Activated T-cell treated with anti-CD3 and anti-CD28 coated beads, Interleukin-2, amount 50 U/mL, for 72 hours (primary cell): ENCODE measurements around the gene CTDSPL. TPM values are rescaled to one million over a fixed set of nuclear protein-coding genes. Genes with fewer than 3 reads are reported as not detected.

Source experiments
- ATAC-seq, 2 donors: fragments of 150-1000 bp; cut with Tn5 transposase; replicated peaks in 1 of 2; 2 replicates each; pipeline ENCODE4 v1.10.0; 2021; ENCODE audit warnings: moderate library complexity in 2 of 2, mild to moderate bottlenecking in 1 of 2
- DNase-seq, 2 donors: peaks; one replicate each; pipeline ENCODE4 v3.0.0; 2021 to 2022; ENCODE audit warnings: mixed read lengths in 1 of 2
- H3K27ac Mint-ChIP-seq: one replicate; pipeline ENCODE4 v1.8.0; 2022; ENCODE audit warnings: mild to moderate bottlenecking, moderate library complexity, mixed read lengths
- H3K27me3 Mint-ChIP-seq: one replicate; pipeline ENCODE4 v1.8.0; 2022; ENCODE audit warnings: low read depth, mixed read lengths
- H3K36me3 Mint-ChIP-seq, 2 donors: one replicate each; pipeline ENCODE4 v1.8.0; 2022; ENCODE audit warnings: mixed read lengths in 2 of 2, mild to moderate bottlenecking in 1 of 2; ENCODE audit not compliant: insufficient read depth in 2 of 2
- H3K4me1 Mint-ChIP-seq: one replicate; pipeline ENCODE4 v1.8.0; 2022; ENCODE audit warnings: low read depth, mixed read lengths
- H3K4me3 Mint-ChIP-seq, 2 donors: one replicate each; pipeline ENCODE4 v1.8.0; 2022; ENCODE audit warnings: mild to moderate bottlenecking in 2 of 2, mixed read lengths in 2 of 2, moderate library complexity in 2 of 2
- H3K9me3 Mint-ChIP-seq, 2 donors: one replicate each; pipeline ENCODE4 v1.8.0; 2022; ENCODE audit warnings: mixed read lengths in 2 of 2
- total RNA-seq, 2 donors: library from RNA; stranded (reverse); gene quantifications; one replicate each; pipeline ENCODE4 v1.2.3, GENCODE V29; 2022

Gene CTDSPL
- total RNA-seq, 2 donors from 2014 or later = 6.3 to 7.0 TPM

DNA sequence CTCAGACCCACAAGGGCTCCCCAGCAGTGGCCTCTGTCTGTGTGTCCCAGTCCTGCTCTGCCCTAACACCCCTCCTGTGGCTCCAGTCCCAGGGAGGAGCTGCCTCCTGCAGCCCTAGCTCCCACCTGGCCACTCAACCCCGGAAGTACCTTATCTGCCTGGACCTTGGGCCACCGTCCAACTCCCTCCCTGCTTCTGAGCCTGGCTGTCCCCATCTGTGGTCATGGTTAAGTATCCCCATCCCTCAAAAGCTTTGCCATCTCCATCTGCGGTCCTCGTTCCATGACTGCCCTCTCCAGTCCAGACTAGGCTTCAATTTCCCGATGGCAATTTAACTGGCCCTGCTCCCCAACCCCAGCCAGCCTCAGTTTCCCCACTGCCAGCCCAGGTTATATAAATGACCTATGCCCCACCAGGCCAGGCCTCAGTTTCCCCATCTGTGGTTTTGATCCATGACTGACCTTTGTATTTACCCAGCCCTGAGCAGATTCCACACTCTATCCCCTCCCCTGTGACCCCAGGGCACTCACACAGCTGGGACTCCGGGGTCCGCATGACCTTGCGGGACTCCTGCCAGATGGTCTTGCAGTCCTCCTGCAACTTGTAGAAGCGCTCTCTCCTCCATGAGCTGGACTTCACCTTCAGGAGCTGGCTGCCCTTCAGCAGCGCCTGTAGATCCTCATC is 158.1 kb downstream of the CTDSPL start:
- no peak overlapping the region for H3K4me3 Mint-ChIP-seq
- ATAC-seq (no peak), DNase-seq (no peak)
- H3K36me3 Mint-ChIP-seq = peaks cover 7 to 8% of the 10 kb centered on the region in 2 donors
- H3K9me3 Mint-ChIP-seq = no peaks in the 10 kb centered on the region
- H3K4me1 Mint-ChIP-seq = peaks cover 20% of the 10 kb centered on the region
- no peak overlapping the region for H3K27ac Mint-ChIP-seq
- no peaks in the 10 kb centered on the region for H3K27me3 Mint-ChIP-seq

DNA sequence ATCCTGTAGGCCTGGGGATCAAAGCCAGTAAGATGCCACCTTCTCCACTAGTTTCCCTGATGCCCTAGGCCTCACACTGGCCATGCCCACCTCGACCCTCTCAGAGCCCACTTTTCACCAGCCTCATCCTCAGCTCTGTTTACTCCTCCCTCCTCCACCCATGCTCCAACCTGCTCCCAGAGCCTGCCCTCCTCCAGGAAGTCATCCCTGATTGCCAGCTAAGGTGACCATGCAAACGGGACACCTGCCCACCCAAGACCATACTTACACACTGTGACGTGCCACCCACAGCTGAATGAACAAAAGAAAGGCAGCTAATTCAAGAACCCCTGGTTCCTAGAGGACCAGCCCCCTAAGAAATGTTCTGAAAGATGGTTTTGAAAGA is 158.7 kb downstream of the CTDSPL start:
- Mint-ChIP-seq H3K27ac (no peak overlapping the region), H3K9me3 (no peaks in the 10 kb centered on the region), H3K4me3 (no peak overlapping the region), H3K36me3 (peaks cover 6 to 7% of the 10 kb centered on the region in 2 donors), H3K4me1 (peaks cover 21% of the 10 kb centered on the region), H3K27me3 (no peaks in the 10 kb centered on the region)
- no peak for DNase-seq
- no peak for ATAC-seq

DNA sequence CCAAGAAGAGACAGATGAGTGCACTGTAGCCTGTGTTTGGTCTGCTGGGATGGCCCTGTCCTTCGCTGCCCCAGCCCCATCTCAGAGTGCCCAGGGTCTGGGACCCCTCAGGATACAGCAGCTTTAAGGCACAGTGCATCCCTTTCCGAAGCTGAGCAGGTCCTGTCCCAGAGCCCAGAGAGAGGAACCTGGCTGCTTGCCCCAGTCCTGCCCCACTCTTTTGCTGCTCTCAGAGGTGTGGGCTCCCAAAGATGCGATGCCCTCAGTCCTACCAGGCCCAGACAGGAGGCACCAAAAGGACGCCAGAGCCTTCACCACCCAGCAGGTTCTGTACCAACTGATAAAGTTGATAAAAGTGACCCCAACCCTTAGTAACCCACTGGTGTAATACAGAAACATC is 159.5 kb downstream of the CTDSPL start:
- Mint-ChIP-seq H3K27me3 (no peaks in the 10 kb centered on the region), H3K27ac (no peak overlapping the region), H3K9me3 (no peaks in the 10 kb centered on the region), H3K4me3 (no peak overlapping the region), H3K36me3 (peaks cover 3 to 4% of the 10 kb centered on the region in 2 donors), H3K4me1 (peaks cover 29% of the 10 kb centered on the region)
- no peak for ATAC-seq
- DNase-seq = no peak

DNA sequence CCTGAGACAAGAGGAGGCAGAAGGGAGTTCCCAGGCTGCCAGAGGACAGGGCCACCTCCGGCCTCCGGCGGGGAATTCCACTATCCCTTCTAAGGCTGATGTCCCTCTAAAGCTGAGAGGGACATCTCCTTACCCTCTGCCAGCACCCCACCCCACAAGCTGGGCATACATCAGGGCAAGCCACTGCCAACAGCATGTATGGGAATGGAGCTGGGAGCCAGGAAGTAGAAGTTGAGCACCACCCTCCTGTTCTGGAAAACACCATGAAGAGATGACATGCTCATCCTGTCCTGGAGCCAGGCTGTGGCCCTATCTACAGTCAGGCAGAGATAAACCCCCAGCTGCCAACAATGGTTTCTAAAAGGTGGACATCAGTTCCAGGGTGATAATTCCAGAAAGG is 160.6 kb downstream of the CTDSPL start:
- Mint-ChIP-seq H3K27me3 (no peaks in the 10 kb centered on the region), H3K4me3 (no peak overlapping the region), H3K4me1 (peaks cover 29% of the 10 kb centered on the region), H3K27ac (no peak overlapping the region), H3K36me3 (peaks cover 0 to 1% of the 10 kb centered on the region in 2 donors), H3K9me3 (no peaks in the 10 kb centered on the region)
- ATAC-seq = no peak
- no peak for DNase-seq

DNA sequence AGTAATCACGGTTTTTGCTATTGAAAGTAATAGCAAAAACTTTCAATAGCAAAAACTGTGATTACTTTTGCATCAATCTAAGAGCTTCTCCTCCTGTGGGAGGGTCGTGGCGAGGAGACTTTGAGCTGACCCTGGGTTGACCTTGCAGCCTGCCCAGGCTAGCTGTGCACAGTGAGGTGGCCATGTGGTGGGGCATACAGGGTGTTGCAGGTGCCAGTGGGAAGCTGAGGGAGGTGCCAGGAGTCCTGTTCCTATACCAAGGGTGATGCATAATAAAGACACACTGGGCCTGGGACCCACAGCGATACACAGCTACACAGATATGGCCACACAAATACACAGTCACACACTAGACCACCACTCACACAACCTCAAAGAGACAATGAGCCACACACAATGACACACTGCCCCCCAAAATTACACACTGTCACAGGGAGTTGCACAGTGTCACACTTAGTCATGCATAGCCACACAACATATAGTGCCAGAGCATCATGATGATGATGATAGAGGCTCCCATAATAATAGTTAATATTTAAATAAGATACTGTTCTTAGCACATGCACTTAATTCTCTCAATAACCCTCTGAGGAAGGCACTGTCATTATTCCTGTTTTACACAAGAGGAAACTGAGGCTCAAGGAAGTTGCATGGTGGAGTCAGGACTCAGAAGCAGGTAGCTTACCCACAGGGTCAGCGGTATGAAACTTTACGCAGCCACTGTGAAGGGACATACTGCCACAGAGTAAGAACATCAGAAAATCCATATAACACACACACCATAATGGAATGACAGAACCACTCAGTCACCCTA is 161.4 kb downstream of the CTDSPL start:
- Mint-ChIP-seq H3K4me3 (peak overlapping the region; percentile 62 to 97), H3K27me3 (peaks cover under 1% of the 10 kb centered on the region), H3K27ac (no peak overlapping the region), H3K4me1 (peaks cover 29% of the 10 kb centered on the region), H3K9me3 (no peaks in the 10 kb centered on the region), H3K36me3 (peaks cover 0 to 1% of the 10 kb centered on the region in 2 donors)
- no peak for DNase-seq
- ATAC-seq = no peak

DNA sequence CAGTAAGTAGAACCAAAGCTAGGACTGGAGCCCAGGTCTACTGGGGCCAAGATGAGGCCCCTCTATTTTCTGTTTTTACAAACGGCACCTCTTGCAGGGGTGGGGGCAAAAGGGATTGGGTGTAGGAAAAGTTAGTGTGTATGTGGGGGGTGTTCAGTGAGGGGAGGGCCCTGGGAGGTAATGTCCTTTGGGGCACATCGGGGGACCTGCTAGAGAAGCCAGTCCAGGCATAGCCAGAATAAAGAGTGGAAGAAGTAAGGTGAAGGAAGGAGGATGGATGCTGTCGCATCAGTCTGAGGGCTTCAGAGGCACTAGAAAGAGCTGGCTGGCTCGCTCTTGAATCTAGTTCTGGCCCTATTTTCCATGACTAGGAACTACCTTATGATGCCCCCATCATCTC is 165.2 kb downstream of the CTDSPL start:
- no peak for ATAC-seq
- no peak overlapping the region for H3K4me3 Mint-ChIP-seq
- peaks cover 20% of the 10 kb centered on the region for H3K27me3 Mint-ChIP-seq
- DNase-seq = no peak
- H3K36me3 Mint-ChIP-seq = peaks cover 2 to 6% of the 10 kb centered on the region in 2 donors
- H3K27ac Mint-ChIP-seq = no peak overlapping the region
- H3K4me1 Mint-ChIP-seq = peaks cover 46% of the 10 kb centered on the region
- no peaks in the 10 kb centered on the region for H3K9me3 Mint-ChIP-seq

DNA sequence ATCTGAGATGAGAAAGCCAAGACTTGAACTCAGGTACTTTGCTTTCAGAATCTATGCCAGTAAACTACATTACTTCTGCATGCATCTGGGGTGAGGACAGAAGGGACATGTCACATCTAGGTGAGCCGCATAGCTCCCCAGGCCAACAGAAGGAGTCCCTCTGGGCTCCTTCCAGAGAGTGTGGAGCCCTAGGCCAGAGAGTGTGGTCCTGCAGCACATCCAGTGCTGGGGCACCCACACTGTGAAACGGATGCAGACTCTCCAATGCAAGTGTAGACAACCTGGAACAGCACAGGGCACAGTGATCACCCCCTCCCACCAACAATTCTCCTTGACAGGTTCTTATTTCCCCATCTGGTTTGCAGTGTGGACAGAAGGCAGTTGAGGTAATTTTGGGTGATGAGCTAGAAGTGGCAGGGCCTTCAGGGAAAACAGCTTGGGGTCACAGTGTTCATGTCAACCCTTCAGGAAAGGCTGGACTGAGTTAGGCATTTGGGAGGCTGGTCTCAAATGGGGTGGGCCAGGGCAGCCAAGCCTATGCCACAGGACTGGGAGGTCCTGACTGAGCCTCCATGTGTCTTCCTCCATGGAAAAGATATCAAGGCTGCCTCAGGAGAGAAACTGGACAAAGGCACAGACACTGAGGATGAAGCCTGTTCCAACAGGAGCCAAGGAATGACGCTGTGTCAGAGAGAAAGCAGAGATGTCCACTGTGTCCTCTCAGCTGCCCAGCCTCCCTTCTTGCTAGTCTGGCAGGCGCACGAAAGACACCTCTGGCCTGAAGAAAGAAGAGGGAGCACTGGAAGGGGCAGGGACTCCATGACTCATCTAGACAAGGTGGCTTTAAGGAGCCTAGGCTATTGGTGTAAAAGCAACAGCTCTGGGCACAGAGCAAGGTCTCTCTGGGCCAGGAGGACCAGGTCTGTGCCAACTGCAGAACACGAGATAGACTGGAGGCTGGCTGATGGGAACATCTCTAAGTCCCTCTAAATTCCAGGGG is 166.1 kb downstream of the CTDSPL start:
- no peak for ATAC-seq
- Mint-ChIP-seq H3K27ac (no peak overlapping the region), H3K36me3 (peaks cover 2 to 6% of the 10 kb centered on the region in 2 donors), H3K4me1 (peaks cover 46% of the 10 kb centered on the region), H3K4me3 (peak overlapping the region; percentile 69 to 76), H3K9me3 (no peaks in the 10 kb centered on the region), H3K27me3 (peaks cover 23% of the 10 kb centered on the region)
- DNase-seq = no peak

DNA sequence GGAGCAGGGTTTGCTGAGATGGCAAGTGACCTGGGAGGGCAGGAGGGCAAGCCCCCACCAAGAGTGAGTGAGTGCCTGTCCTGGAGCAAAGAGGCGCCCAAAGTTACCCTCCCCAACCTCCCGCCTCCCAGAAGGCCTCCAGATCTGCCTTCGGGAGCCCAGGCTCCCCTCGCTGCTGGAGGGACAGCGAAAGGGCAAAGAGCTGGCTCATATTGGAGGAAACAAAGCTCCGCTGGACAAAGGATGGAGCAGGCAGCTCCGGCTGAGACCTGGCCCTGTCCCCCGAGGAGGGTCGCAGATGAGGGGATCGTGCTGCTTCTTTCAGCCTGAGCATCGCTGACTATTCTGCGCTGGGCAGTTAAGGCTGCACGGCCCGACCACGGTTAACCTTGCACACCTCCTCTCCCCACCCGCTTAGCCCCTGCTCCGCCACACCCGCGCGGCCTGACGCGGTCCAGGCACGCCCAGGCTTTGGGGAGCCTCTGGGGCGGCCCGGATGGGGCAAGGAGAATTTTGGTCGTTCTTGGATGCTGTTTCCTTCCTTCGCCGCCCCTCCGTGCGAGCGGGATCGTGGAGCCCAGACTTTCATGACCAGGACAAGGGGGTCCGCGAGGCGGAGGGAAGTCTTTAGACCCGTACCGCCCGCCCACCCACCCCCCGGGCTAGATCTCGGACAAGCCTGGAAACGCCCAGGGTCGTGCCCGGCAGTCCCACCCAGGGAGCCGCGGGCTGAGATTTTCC is 167.1 kb downstream of the CTDSPL start:
- no peak overlapping the region for H3K27ac Mint-ChIP-seq
- peaks cover 36% of the 10 kb centered on the region for H3K4me1 Mint-ChIP-seq
- DNase-seq (no peak), ATAC-seq (no peak)
- H3K4me3 Mint-ChIP-seq = peak overlapping the region; percentile 69 to 76
- H3K9me3 Mint-ChIP-seq = no peaks in the 10 kb centered on the region
- H3K36me3 Mint-ChIP-seq = peaks cover 2 to 6% of the 10 kb centered on the region in 2 donors
- peaks cover 23% of the 10 kb centered on the region for H3K27me3 Mint-ChIP-seq

DNA sequence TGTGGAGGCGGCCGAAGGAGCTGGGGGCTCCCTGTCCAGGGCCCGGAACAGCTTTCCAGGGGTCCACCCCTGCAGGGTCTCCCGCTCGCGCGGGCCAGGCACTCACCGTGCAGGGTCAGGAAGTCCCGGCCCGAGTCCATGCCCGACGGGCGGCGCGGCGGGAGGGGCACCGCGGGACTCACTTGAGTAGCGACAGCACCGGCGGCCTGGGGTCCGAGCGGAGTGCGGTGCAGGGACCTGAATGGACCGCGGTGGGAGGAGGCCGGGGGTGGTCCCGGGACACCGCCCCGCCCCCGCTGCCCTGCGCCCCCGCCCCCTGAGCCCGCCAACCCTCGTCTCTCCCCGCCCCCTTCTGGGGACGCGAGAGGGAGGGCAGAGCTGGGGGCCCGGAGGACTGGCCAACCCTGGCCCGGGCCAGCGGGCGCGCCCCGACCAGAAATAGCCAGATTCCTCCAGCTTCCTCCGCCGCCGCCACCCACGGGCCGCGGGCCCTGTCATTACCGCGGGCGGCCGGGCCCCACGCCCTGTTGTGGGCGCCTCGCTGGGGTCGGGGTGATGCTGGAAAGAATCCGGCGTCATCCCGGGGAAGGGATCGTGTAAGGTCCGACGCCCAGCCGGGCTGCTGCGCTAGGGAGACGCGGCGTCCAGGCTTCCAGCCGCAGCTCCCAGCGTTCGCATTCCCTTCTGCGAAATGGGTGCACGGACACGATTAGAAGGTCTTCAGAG is 167.9 kb downstream of the CTDSPL start, which contains the start of gene PLCD1:
Gene PLCD1, minus strand, starts transcription at position 243 of the 726 bp plus-strand sequence. Its CDS starts 103 bp downstream, at position 140.
- DNase-seq (peak; percentile 41 to 61), ATAC-seq (peak in 1 of 2 donors; percentile 10)
- H3K4me3 Mint-ChIP-seq = peak within 1 kb of the TSS; percentile 69 to 76
- no peaks in the 10 kb centered on the region for H3K9me3 Mint-ChIP-seq
- H3K27ac Mint-ChIP-seq = no peak within 1 kb of the TSS
- peaks cover 29% of the 10 kb centered on the region for H3K4me1 Mint-ChIP-seq
- H3K36me3 Mint-ChIP-seq = peaks cover 2 to 5% of the 10 kb centered on the region in 2 donors
- H3K27me3 Mint-ChIP-seq = peaks cover 23% of the 10 kb centered on the region

DNA sequence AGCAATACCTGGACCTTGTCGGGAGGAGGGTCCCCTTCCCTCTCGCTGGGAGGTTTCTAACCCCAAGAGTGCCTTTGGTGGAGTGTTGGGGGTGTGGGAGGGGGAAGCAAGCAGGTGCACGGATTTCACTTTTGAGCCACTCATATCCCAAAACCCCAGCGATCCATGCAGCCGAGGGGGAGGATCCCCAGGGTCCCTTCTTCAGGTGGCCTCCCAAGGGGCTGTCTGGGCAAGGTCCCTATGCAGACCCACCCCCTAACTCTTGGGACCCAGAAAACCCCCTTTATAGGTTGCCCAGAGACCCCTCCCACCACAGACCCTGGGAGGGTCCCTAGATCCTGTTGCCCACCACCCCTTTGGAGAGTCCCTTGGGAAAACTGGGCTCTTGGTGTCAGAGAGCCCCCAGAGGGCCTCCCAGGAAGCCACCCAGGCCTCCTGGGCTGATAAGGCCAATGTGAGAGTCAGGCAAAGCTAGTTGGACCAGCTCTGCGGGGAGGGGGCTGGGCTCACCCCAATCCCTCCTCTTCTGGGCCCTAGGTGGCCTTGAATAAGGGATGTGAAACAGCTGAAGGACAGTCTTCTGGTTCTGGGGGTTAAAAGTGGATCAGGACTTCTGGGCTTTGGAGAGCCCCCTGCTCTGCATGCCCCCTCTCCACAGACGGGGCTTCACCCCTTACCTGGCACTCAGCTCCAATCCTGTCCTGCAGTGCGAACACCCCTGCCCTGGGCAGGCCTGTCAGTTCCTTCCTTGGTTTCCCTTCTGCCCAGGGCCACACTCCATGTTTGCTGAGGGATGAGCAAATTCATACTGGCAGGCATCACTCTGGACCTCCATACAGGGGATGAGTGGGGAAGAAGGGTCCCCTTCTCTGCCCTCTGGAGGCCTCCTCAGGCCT is 168.7 kb downstream of the CTDSPL start:
- H3K4me3 Mint-ChIP-seq = peak overlapping the region; percentile 56 to 74
- H3K4me1 Mint-ChIP-seq = peaks cover 25% of the 10 kb centered on the region
- H3K9me3 Mint-ChIP-seq = no peaks in the 10 kb centered on the region
- ATAC-seq = peak in 1 of 2 donors; percentile 6
- DNase-seq = no peak
- H3K27me3 Mint-ChIP-seq = peaks cover 23% of the 10 kb centered on the region
- no peak overlapping the region for H3K27ac Mint-ChIP-seq
- peaks cover 2 to 5% of the 10 kb centered on the region in 2 donors for H3K36me3 Mint-ChIP-seq
